Coronary artery (tissue), 2 donors: ENCODE data around the gene IGFBP7.

Source experiments
- DNase-seq: peaks from one replicate; pipeline ENCODE4 v3.0.0-alpha.2; 2017; ENCODE audit warnings: low spot score
- H3K27ac ChIP-seq, 2 donors: fragments of 200-600 bp; sonication (generic); one replicate each; pipeline ENCODE4 v1.5.1; 2016 to 2019
- H3K4me3 ChIP-seq: fragments of 200-600 bp; sonication (generic); 2 replicates; pipeline ENCODE4 v1.5.1; 2016; ENCODE audit warnings: mild to moderate bottlenecking, moderate library complexity
- TF ChIP-seq, protein P1 (sequence below): fragments of 200-600 bp; sonication (generic); IDR thresholded peaks from one replicate; pipeline ENCODE4 v1.5.1; 2019; ENCODE audit warnings: antibody characterized with exemption

IGFBP7 gene, protein sequence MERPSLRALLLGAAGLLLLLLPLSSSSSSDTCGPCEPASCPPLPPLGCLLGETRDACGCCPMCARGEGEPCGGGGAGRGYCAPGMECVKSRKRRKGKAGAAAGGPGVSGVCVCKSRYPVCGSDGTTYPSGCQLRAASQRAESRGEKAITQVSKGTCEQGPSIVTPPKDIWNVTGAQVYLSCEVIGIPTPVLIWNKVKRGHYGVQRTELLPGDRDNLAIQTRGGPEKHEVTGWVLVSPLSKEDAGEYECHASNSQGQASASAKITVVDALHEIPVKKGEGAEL

DNA sequence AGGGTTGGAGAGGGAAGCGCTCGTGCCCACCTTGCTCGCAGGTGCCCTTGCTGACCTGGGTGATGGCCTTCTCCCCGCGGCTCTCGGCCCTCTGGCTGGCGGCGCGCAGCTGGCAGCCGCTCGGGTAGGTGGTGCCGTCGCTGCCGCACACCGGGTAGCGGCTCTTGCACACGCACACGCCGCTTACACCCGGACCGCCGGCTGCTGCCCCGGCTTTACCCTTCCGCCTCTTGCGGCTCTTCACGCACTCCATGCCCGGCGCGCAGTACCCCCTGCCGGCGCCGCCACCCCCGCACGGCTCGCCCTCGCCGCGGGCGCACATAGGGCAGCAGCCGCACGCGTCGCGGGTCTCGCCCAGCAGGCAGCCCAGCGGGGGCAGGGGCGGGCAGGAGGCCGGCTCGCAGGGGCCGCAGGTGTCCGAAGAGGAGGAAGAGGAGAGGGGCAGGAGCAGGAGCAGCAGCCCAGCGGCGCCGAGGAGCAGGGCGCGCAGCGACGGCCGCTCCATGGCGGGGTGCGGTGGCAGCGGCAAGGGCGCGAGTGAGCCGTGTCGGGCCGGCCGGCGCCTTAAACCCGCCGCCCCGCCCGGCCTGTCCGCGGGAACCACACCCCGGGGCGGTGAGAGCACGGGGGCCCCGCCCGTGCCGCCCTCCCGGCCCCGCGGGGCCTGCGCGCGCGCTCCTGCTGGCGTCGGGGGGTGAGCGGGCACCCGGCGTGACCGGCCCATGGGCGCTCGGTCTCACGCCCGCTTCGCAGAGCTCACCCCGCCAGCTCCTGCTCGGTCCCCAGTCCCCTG lies at the start of gene IGFBP7:
IGFBP7 (minus strand) TSS at position 539 of the 793 bp plus-strand sequence; CDS start at position 505, 34 bp downstream.
- peak within 1 kb of the TSS; percentile 99 for H3K4me3 ChIP-seq
- peak; percentile 88 for DNase-seq
- H3K27ac ChIP-seq = peak within 1 kb of the TSS; percentile 98 to 99
- TF ChIP-seq, protein P1, sequence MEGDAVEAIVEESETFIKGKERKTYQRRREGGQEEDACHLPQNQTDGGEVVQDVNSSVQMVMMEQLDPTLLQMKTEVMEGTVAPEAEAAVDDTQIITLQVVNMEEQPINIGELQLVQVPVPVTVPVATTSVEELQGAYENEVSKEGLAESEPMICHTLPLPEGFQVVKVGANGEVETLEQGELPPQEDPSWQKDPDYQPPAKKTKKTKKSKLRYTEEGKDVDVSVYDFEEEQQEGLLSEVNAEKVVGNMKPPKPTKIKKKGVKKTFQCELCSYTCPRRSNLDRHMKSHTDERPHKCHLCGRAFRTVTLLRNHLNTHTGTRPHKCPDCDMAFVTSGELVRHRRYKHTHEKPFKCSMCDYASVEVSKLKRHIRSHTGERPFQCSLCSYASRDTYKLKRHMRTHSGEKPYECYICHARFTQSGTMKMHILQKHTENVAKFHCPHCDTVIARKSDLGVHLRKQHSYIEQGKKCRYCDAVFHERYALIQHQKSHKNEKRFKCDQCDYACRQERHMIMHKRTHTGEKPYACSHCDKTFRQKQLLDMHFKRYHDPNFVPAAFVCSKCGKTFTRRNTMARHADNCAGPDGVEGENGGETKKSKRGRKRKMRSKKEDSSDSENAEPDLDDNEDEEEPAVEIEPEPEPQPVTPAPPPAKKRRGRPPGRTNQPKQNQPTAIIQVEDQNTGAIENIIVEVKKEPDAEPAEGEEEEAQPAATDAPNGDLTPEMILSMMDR = no peak

DNA sequence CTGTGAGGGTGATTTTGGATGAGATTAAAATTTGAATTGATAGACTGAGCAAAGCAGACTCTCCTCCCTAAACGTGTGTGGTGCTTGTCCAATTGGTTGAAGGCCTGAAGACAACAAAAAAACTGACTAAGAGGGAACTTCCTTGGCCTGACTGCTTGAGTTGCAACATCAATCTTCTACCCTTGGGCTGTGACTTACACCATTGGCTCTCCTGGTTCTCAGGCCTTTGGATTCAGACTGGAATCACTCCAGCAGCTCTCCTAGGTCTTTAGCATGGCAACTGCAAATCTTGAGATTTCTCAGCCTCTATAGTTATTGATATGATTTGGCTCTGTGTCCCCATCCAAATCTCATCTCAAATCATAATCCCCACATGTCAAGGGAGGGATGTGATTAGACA lies 49.7 kb upstream of the IGFBP7 start:
- H3K27ac ChIP-seq = no peak overlapping the region

DNA sequence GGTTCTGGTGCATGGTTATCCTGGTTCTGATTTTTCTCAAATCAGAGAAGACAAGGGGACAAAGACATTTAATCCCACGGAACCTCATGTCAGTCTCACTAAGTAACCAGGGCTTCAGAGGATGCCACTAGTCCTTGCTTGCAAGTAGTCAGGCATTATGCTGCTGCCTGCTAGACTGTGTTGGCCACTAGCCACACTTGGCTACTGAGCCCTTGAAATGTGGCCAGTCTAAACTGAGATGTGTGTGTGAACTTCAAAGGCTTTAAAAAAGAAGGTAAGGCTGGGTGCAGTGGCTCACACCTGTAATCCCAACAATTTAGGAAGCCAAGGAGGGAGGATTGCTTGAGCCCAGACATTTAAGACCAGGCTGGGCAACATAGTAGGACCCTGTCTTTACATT lies 48.6 kb upstream of the IGFBP7 start:
- TF ChIP-seq, protein P1 = no peak
- Histone ChIP-seq H3K4me3 (no peak overlapping the region), H3K27ac (no peak overlapping the region)
- no peak for DNase-seq

More for the DNA sequence above, 49.7 kb upstream of the IGFBP7 start:
- TF ChIP-seq, protein P1 = no peak
- H3K4me3 ChIP-seq = no peak overlapping the region
- DNase-seq = no peak

DNA sequence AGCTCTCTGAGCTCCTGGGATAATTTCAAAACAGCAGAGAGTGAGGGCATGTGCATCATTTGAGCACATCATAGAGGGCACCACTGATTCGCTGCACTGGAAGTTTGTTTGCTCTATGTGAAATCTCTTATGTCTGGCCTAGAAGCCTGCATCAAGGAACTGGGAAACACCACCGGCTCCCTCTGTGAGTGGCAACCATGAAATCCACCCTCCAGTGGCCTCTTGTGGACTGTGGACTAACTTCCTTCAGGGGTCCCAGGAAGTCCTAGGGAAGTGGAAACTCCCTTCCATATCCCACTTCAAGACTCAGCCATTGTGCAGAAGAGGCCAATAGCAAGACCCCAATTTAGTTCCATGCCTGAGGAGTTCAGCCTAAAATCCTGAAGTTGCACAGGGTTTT lies 48.0 kb upstream of the IGFBP7 start:
- TF ChIP-seq, protein P1 = no peak
- no peak for DNase-seq
- no peak overlapping the region for H3K4me3 ChIP-seq
- no peak overlapping the region for H3K27ac ChIP-seq

DNA sequence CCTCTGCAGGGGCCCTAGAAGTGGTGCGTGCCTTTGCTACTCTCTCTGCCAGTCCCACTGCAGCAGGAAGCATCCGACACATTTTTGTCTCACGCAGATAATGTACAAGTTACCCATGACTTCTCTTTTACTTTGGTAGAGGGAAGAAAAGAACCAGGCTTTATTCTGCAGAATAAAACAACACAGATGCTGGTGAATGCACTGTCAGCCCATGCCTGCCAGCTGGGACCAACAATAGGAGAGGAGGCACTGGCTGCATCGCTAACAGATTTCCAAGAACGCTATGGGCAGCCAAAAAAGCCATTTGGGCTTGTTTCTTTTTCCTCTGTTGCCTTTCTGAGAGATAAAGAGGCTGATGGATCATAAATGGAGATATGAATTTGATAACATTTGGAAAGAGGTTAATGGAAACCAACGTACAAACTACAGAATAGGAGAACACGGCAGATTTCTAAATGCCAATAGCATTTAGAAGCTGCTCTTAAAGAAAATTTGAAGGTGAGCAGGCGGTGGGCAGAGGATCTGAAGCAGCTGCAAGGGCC lies 47.5 kb upstream of the IGFBP7 start:
- no peak overlapping the region for H3K27ac ChIP-seq
- H3K4me3 ChIP-seq = no peak overlapping the region
- DNase-seq = no peak
- TF ChIP-seq, protein P1 = no peak

DNA sequence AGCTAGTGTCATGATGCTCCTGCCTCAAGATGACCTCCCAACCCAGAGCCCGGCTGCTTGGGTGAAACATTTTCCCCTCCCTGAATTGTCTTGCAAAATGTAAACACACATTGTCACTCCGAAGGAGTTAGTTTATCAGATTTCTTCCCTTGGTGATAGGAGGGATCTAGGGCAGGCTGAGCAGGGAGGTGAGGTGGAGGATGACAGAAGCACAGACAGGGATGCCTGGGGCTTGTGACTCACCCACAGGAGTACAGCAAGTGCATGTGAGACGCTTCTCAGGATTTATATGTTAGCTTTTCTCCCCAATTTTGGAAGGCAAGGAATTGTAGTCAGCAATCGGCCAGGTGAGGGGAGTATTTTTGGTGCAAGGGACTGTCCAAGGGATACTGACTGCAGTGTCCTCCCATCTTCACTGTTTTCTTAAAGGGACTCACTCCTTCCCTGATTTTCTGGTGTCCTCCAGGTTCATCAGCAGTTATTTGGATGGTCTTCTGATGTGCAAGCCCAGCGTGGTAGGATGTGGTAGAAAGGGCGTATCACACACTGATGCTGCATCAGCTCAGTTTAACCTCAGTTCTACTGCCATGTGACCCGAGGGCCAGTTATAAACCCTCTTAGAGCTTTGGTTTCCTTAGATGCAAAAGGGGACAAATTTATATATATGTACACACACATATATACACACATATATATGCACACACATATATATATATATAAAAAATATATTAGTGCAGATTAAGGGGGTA lies 46.2 kb upstream of the IGFBP7 start:
- Histone ChIP-seq H3K27ac (no peak overlapping the region), H3K4me3 (no peak overlapping the region)
- TF ChIP-seq, protein P1 = no peak
- no peak for DNase-seq
